22Rv1 (cell line): ENCODE data around the gene CSMD2.

ENCODE experiments used
- ZFX ChIP-seq: fragments of 450-650 bp; IDR thresholded peaks from 2 replicates; pipeline ENCODE4 v1.6.1; 2017; ENCODE audit warnings: antibody characterized with exemption, borderline replicate concordance
- TF ChIP-seq, protein P1 (sequence below): fragments of 450-650 bp; IDR thresholded peaks from 2 replicates; pipeline ENCODE4 v1.5.1; 2017; ENCODE audit warnings: mild to moderate bottlenecking

DNA sequence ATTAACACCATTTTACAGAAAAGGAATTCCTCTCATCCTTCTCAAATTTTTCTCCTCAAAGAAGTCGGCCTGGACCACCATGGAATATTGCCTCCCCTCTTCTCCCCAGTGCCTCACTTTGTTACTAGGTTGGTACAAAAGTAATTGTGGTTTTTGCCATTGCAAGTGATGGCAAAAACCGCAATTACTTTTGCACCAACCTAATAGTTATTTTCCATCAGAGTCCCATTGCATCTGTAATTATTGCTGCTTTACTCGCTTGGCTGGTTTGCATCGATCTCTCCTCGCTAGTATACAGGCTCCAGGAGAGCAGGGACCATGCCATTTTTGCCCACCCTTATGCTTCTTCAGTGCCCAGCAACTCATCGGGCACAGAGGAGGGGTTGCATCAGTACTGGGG is 10.7 kb upstream of the CSMD2 start:
- TF ChIP-seq, protein P1, sequence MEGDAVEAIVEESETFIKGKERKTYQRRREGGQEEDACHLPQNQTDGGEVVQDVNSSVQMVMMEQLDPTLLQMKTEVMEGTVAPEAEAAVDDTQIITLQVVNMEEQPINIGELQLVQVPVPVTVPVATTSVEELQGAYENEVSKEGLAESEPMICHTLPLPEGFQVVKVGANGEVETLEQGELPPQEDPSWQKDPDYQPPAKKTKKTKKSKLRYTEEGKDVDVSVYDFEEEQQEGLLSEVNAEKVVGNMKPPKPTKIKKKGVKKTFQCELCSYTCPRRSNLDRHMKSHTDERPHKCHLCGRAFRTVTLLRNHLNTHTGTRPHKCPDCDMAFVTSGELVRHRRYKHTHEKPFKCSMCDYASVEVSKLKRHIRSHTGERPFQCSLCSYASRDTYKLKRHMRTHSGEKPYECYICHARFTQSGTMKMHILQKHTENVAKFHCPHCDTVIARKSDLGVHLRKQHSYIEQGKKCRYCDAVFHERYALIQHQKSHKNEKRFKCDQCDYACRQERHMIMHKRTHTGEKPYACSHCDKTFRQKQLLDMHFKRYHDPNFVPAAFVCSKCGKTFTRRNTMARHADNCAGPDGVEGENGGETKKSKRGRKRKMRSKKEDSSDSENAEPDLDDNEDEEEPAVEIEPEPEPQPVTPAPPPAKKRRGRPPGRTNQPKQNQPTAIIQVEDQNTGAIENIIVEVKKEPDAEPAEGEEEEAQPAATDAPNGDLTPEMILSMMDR = no peak
- no peak for TF ChIP-seq ZFX
